HG02938 (cell line): ENCODE data around the gene LIPC.

Source experiments
- ATAC-seq: cut with Tn5 transposase; IDR thresholded peaks from one replicate; pipeline ENCODE4 v1.9.1; 2021; ENCODE audit warnings: mild to moderate bottlenecking, moderate library complexity; ENCODE audit not compliant: unreplicated experiment

Gene LIPC

DNA sequence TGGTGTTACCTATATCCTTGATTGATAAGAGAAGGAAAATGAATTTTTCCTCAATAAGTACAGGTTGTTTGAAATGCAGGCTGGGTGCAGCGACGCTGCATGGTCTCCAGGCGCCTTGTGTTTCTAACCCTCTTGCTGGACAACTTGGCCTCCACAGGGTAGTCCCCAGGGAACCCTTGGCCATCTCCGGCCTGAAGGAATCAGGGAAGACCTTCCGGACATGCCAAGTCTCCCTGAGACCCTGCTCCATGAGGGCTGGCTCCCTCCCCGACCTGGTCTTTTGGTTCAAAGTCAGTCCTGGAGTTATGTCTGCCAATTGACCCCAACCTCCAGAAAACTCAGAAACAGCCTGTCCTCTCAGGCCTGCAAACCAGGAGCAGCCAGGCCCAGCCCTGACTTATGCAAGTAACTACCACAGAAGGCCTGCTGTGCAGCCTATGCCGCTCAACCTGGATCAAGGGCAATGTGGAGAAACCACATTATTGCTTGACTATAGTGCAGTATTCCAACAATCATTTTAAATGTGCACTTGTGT, 98.3 kb downstream of the LIPC start:
- ATAC-seq, result no peak

DNA sequence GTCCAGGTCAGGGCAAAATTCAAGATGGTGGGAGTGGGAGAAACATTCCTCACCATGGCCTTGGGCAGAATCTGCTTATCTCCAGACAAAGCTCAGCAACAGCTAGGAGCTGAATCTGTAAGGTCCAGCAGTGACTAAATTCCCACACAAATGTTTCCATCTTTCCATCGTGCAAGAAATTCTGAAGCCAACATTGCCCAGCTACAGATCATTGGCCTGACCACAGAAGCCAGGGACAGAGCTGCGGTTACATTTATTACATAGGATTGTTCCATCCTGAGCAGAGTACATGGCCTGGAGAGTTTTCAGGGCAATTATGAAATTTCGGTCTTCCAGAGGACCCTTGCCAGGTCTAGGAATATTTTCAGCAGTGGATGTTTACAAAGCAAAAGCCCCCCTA, 100.3 kb downstream of the LIPC start:
- ATAC-seq, result no peak

DNA sequence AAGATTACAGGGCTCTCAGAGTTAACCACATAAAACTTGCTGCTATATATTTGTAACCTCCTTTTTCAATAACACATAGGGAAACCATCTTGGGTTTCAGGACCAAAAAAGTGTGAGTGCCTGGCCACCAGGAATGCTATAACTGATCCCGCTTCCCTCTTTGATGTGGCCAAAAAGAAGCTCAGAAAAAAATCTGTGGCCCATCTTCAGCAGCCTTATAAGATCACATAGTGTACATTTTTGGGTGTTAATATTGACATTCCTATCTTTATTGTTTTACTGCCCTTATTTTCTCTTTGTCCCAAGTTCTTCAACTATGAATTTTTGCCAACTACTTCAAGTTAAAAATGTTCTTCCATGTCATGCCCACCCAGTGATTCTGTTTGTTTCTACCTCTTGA, 102.8 kb downstream of the LIPC start:
- ATAC-seq, result no peak

DNA sequence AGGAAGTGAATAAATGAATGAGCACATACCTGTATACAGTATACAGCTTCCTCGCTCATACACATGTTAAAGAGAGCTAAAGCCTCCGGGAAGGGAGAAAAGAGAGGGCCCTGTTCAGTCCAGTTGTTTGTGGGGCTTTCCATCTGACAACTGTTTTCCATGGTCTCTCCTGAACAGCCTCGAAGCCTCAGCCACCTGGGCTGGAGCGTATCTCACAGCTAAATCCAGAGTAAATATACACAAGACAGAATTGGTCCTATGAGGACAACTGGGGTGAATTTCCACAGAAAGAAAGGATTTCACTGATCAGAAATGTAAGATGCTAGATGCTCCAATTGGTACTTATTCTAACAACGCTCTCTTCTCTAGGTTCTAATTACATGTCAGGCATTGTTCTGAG, 103.5 kb downstream of the LIPC start:
- no peak for ATAC-seq

DNA sequence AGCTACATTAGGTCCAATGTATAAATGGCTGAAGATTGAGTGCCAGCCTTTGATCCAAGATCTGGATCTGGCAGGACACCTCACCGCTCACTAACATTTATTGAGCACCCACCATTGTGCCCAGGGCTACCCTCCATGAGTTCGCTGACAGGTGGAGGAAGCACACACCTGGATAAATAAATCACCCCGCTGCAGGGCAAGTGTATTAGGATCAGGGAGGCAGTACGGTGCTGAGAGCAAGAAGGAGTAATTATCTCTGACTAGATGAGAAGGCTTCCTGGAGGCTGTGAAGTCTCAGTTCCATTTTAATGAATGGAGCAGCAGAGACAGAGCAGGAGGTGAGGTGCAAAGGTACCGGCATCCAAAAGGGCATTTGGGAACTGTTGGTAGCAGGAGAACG, 104.1 kb downstream of the LIPC start:
- no peak for ATAC-seq

DNA sequence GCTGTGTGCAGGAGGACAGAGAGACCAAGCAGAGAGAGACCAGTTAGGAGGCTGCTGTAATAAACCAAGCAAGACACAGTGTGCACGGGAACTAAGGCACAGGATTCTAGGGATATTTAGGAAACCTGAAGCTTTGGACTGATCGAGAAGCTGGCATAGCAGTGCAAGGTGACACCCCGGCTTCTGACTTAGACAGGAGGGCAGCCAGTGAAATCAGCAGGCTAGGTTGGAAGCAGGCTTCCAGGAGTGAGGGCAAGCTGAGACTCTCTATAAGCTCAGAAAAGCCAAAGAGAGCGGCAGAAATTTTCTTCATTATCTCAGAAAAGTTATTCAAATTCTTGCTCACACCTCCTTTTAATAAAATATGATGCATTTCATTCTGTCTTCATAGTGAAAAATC, 104.6 kb downstream of the LIPC start:
- no peak for ATAC-seq

DNA sequence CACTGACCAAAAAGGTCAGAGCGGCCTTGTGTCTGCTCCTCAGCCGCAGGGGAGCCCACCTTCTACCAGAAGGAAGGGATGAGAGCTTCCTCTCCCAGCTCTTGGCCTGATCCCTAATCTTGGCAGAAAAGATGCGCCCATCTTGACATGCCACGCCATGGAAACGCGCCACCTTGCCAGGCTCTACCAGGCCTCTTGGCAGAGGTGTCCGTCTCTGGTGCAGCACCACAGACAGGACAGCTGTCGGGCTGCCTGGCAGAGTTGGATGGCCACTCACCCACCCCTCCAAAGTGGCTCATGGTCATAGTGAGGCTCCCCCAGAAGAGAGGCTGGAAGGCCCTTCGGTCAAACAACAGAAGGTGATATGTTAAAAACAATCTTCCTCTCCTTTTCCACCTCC, 105.2 kb downstream of the LIPC start:
- ATAC-seq, result no peak

DNA sequence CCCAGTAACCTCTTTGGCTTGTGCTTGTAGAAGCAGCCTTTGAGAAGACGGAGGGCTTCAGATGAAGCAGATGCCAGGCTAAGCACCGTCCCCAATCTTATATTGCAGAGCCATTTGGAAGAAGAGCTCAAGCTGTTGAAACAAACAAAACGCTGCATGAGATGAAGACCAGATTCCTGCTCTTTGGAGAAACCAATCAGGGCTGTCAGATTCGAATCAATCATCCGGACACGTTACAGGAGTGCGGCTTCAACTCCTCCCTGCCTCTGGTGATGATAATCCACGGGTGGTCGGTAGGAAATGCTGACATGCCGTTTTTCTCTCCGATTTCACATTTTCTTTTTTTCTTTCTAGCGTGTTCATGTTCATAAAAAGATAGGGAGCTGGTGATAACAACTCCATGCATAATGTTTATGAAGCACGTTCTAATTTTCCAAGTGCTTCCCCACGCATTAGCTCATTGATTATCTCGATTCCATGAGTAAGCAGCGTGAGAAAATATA, 106.5 kb downstream of the LIPC start:
- ATAC-seq, result no peak

DNA sequence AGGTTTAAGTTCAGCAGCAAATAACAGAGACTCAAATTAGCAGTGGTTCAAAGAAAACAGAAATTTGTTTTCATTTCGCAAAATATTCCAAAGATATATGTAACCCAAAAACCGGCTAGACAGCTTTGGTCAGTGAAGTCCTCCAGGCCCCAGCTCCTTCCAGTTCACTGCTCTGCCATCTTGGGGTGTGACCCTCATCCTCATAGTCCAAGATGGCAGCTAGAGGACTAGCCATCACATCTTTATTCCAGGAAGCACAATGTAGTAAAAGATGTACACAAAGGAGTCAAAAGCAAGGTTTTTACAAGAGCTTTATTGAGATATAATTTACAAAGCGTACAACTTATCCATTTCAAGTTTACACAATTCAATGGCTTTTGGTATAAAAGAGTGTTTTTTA, 107.1 kb downstream of the LIPC start:
- ATAC-seq, result no peak

DNA sequence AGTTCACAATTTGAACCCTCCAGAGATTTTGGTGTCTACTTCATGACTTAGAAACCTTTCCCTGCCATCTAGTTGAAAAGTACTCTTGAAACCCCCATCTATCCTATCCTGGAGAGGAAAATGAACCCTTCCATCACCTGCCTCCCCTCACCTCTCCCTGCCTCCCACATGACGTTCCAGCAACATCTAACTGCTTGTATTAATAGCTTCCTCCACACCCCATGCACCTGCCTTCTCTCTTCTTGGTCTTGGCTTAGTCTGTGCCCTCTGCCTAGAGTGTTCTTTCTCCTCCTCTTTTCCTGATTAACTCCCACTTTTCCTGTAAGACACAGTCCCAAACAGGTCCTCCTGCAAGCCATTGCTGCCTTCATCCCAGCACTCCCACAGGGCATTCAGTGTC, 107.8 kb downstream of the LIPC start:
- ATAC-seq, result no peak

DNA sequence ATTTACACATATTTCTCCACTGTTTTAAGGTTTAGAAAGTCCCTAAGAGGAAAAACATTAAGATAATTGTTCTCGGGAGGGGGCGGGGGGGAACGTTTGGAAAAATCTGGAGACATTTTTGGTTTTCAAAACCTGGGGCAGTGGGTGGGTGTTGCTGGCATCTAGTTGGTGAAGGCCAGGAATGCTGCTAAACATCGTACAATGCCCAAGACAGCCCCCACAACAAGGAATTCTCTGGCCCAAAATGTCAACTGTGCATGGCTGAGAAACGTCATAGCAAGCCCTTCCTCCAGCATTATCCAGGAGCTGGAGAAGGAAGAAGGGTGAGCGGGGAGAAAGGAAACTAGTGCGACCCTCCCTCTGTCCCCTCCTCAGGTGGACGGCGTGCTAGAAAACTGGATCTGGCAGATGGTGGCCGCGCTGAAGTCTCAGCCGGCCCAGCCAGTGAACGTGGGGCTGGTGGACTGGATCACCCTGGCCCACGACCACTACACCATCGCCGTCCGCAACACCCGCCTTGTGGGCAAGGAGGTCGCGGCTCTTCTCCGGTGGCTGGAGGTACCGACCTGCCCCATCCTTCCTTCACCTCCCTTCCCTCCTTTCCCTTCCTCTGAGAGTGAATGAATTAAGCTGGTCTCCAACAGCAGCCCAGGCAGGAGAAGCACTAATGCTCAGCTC, 109.8 kb downstream of the LIPC start:
- ATAC-seq, result no peak

DNA sequence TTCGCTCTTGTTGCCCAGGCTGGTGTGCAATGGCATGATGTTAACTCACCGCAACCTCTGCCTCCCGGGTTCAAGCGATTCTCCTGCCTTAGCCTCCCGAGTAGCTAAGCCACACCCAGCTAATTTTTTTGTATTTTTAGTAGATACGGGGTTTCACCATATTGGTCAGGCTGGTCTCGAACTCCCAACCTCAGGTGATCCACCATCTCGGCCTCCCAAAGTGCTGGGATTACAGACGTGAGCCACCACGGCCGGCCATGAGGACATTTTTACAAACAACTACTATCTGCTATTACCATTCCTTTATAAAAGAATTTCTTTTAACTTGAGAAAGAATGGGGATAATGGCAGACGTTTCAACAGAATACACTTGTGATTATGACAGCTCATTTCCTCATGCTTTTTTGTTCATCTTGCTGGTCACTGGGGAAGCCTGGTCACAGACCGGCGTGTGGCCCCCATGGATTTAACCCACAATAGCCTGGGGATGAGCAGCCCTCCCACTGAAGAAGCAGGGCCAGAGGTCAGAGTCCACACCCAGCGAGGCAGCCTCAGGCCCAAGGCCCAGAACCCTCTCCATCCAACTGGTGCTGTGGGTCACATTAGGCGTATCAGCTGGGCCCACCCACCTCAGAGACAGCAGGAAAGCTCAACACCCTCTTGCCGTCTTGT, 112.0 kb downstream of the LIPC start:
- ATAC-seq, result no peak

DNA sequence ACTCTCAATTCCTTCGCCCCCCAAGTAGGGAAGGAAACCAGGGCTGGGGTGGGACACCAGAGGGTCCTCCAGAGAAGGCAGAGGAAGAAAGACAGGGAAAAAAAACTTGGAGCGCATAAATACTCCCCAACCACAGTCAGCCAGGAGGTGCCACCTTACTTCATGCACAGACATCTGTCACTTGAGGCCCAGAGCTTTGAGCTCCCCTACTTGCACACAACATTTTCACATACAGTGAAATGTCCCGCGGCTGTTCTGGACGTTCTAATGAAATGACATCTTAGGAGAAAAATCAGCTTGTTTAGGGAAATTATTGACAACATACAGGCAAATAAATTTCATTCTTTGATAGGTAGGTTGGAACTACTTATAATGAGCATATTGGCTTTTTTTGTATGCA, 113.0 kb downstream of the LIPC start:
- no peak for ATAC-seq

DNA sequence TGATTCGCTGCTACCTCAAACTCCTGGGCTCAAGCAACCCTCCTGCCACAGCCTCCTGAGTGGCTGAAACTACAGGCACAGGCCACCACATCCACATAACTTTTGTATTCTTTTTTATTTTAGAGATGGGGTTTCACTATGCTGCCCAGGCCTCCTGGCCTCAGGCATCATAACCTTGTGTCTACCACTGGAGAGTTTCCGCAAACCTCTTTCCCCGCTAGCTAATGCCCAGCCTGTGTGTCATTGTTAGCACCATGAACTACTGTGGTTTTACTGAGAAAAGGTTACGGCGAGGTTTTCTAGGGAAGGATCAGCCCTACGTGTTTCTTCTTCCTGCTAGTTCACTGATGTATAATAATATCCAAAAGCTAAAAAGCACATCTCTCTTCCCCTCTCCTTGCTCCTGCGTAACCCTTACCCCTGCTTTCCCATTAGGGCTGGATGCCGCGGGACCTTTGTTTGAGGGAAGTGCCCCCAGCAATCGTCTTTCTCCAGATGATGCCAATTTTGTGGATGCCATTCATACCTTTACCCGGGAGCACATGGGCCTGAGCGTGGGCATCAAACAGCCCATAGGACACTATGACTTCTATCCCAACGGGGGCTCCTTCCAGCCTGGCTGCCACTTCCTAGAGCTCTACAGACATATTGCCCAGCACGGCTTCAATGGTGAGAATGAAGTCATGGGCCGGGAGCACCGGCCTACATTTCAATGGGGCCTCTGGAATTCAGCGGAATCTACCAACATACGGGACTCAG, 113.7 kb downstream of the LIPC start:
- ATAC-seq, result no peak

DNA sequence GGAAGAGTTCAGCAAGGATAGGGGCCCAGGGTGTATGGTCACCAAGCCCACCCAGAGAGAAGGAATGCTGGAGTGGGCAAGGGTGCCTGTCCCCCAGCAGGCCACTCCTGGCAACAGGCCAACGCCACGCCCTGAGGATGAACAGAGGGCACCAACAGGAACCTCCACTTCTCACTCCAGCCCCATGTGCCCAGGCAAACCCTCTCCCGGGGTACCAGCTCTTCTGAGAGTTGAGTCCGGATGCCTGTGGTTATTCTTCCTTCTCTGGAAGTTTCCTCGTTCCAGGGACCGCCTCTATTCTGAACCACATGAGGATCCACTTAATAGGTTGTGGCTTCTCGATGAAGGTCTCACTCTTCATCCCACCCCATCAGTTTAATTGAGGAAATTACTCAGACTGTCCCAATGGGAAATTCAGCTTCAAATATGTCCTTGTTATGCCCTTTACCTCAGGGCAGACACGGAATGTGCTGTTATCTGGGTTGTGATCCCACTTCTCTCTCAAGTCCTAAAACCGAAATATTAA, 114.3 kb downstream of the LIPC start:
- ATAC-seq, result no peak

DNA sequence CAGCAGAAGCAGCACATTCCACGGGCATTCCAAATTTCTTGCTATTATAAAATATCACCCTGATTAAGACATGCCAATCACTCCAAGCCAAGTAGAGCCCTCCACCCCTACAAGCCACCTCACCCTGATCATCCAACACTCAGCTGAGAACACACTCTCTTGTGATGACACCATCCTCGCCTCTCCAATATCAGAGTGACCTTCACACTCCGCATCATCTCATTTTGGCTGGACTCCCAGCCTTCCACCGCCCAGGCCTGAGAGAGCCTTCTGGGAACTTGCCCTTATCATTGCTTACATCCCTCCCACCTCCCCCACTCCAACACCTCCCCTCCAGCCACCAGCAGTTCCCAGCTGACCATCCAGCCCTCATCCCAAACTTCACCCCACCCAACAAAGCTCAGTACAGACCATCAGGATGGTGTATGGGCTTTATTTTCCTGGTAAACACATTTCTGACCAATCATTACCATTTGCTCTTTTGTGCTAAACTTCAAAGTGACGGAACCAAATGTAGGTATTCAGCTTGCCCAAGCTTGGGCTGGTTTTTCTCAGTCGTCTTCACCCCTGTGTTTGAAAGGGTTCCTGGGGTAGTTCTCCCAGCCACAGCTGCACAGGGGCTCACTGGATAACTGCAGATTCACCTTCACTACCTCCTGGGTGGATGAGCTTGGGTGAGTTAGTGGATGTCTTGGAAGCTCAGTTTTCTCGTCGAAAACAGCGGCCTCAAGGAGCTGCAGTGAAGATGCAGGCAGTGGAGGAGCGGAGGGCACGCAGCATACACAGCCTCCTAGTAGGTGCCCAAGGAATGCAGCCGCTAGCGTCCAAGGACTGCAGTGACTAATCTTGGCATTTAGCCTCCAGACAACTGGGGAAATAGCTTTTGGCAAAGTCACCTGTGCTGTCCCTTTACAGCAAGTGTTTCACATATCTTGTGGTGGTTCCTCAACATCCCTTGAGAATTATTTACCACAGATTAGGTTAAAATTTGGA, 115.1 kb downstream of the LIPC start:
- ATAC-seq, result no peak

DNA sequence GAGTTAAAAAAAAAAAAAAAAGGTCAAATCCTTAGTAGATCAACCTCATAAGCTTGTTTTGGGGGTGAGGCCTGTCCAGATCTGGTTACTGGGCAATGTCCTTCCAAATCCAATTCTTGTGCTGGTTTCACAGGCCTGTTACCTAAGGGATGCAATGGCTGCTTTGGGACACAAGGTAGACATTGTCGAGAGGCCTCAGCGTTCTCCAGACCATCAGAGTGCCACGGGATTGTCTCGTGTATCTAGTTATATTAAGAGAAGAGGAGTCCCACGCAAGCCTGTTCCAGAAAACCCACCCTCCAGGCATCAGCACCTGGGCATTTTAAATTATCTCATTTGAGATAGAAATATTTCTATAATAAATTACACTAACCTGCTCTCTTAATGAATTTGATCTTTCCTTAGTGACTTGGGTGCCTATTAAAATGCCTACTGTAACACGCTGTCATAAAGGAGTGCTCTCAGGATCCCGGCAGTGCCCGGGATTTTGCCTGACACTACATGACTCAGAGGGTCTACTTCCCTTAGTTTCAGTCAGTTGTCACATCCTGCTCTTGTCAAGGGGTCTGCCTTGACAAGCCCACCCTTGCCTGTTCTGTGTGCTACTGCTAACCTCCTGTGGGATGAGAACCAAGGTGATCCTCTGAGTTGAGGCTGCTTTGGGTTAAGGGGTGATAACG, 116.0 kb downstream of the LIPC start:
- no peak for ATAC-seq

DNA sequence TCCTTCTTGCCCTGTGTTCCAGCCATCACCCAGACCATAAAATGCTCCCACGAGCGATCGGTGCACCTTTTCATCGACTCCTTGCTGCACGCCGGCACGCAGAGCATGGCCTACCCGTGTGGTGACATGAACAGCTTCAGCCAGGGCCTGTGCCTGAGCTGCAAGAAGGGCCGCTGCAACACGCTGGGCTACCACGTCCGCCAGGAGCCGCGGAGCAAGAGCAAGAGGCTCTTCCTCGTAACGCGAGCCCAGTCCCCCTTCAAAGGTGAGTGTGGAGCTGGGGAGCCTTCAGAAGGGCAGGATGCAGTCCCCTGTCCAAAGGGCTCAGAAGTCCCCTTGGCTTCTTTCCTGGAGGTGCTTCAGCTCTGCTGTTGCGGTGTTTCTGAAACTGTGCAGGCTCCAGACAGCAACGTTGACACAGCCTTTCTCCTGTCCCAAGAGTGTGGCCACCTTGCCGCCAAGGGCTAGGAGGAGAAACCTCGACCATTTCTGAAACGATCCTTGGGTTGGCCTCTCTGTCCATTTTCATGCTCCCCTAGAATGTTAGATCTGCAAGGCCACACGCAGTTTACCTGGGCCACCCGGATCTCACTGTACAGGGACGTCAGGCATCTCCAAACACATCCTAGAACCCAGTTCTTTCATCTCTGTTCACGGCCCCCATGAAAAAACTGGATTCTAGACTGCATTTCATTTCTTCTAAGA, 116.7 kb downstream of the LIPC start:
- no peak for ATAC-seq
